NCI-H2227 (cell line): Measurements from ENCODE around the gene TXNDC11.

Source experiments
- DNase-seq: peaks from one replicate; lab custom pipeline; 2025; ENCODE audit not compliant: unreplicated experiment; lab: John Stamatoyannopoulos, UW

Gene TXNDC11

DNA sequence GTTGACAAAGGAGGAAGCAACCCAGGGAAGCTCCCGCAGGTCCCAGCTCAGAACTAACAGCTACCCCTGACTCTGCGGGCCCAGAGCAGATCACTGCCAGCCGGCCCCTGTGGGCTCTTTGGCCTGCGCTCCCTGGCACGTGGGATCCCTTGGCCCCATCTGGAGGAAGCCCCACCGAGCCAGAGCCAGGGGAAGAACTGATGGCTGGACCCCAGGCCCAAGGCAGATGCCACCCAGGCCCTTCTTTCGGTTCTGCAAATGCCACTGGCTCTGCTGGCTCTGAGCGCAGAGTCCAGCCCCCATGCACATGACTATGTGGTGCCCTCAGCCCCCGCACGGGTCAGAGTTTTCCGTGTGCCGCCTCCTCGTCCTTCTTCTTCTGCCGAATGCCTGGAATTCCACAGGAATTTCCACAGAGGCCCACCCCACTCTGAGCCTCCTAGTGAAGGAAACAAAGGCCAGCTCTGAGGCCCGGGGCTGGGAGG lies 110.2 kb downstream of the TXNDC11 start:
- DNase-seq, result no peak

DNA sequence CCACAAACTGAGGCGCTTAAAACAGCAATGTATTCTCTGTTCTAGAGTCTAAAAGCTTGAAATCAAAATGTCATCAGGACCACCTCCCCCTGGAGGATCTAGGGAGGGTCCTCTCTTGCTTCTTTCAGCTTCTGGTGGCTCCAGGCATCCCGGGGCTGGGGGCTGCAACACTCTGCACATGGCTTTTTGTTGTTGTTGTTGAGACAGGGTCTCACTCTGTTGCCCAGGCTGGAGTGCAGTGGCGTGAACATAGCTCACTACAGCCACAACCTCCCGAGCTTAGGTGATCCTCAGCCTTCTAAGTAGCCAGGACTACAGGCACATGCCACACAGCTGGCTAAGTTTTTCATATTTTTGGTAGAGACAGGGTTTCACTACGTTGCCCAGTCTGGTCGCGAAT lies 111.4 kb downstream of the TXNDC11 start:
- no peak for DNase-seq

DNA sequence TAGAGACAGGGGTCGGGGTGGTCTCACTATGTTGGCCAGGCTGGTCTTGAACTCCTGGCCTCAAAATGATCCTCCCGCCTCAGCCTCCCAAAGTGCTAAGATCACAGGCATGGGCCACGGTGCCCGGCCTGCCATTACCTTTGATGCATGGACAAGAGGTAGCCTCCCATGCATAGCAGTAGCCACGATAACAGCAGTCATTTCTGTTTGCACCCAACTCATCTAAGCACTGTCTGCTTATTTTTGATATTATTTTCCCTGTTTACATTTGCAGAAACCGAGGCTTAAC lies 111.9 kb downstream of the TXNDC11 start:
- DNase-seq, result no peak

DNA sequence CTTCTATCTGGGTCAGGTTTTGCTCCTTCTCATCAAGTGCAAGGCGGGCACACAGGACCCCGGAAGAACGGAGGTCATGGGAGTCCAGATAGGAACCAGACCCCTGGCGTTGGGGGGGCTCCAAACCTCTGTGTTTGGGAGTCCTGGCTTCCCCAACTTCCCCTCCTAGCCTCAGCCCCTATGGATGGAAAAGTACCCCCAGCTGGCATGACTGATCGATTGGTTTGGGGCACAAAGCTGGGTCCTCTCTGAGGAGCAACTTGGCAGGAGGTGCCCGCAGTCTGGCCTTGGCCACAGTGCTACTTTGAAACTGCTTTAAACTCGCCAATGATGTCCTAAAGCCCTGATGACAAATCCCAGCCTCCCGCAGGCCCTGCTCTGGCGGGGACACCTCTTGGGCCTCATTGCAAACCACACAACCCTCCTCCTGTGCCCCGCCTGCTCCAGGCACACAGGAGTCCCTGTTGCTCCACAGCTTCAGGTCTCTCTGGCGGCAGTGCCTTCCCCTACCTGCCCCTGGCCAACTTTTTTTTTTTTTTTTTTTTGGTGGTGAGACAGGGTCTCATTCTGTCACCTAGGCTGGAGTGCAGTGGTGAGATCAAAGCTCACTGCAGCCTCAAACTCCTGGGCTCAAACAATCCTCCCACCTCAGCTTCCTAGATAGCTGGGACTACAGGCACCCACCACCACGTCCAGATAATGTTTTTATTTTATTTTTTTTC lies 112.5 kb downstream of the TXNDC11 start:
- no peak for DNase-seq
